GM10248 (cell line): Measurements from ENCODE around the gene PLPPR4.

Experiments used
- CTCF ChIA-PET: fragments of 300-600 bp; sonication (Branson Sonifier 250); formaldehyde crosslinking; extraction: SDS; loops from one replicate; lab custom pipeline; 2021; ENCODE audit warnings: antibody characterized with exemption; lab: Yijun Ruan, JAX
- POLR2A ChIA-PET: fragments of 350-650 bp; sonication (Branson Sonifier 250); formaldehyde crosslinking; extraction: SDS; loops from one replicate; lab custom pipeline; 2020; ENCODE audit warnings: antibody characterized with exemption; lab: Yijun Ruan, JAX
- DNase-seq: peaks from one replicate; pipeline ENCODE4 v3.0.0; 2012; ENCODE audit errors: extremely low spot score
- CTCF ChIP-seq: IDR thresholded peaks from 2 replicates; pipeline ENCODE4 v1.5.1; 2012; ENCODE audit warnings: mild to moderate bottlenecking, low read depth; ENCODE audit errors: extremely low read depth, missing control alignments, control extremely low read depth

PLPPR4 gene

GRCh38 chr1:99227056-99227897 is 37.0 kb upstream of the PLPPR4 start:
- POLR2A ChIA-PET: no interaction called here
- DNase-seq: no peak
- TF ChIP-seq CTCF: no peak
- CTCF ChIA-PET: interaction anchor here (0.9 to 1.3 kb wide), 5 partner anchors 8 to 255 kb away, joined by 3 read pairs; no protein-coding TSS in a partner anchor

- no peak for TF ChIP-seq CTCF
- CTCF ChIA-PET: no interaction called here
- DNase-seq: no peak
- POLR2A ChIA-PET: no interaction called here
Observed at GRCh38 chr1:99228153-99228552, 36.1 kb upstream of the PLPPR4 start.

- POLR2A ChIA-PET: no interaction called here
- TF ChIP-seq CTCF: no peak
- DNase-seq: no peak
- CTCF ChIA-PET: no interaction called here
Observed at GRCh38 chr1:99229122-99229521, 35.2 kb upstream of the PLPPR4 start.

GRCh38 chr1:99230695-99231094 is 33.6 kb upstream of the PLPPR4 start:
- POLR2A ChIA-PET: no interaction called here
- TF ChIP-seq CTCF: no peak
- CTCF ChIA-PET: interaction anchor here (1.9 kb wide), 1 partner anchor 10 kb away, joined by 5 read pairs; no protein-coding TSS in a partner anchor
- DNase-seq: no peak

- no peak for TF ChIP-seq CTCF
- ChIA-PET CTCF (interaction anchor here (1.0 to 1.9 kb wide), 2 partner anchors 8 to 17 kb away, joined by 4 to 5 read pairs; no protein-coding TSS in a partner anchor), POLR2A (no interaction called here)
- DNase-seq: no peak
Observed at GRCh38 chr1:99232172-99232571, 32.1 kb upstream of the PLPPR4 start.

- no peak for TF ChIP-seq CTCF
- no peak for DNase-seq
- ChIA-PET CTCF (interaction anchor here (1.1 to 1.3 kb wide), 2 partner anchors 8 to 9 kb away, joined by 3 to 4 read pairs; no protein-coding TSS in a partner anchor), POLR2A (no interaction called here)
Observed at GRCh38 chr1:99233446-99233845, 30.8 kb upstream of the PLPPR4 start.
